ENCODE measurements around the gene USP49. TPM values are rescaled to one million over a fixed set of nuclear protein-coding genes. Genes with fewer than 3 reads are reported as not detected.

The USP49 gene
- total and polyA plus RNA-seq, 2 experiments from 2014 or later: 0.97 to 1.2 TPM

GRCh38 chr6:41941280-41942066, 46.3 kb upstream of the USP49 start, which contains the start of gene CCND3:
Gene CCND3, minus strand, starts transcription at chr6:41941808. Its CDS starts 159 bp downstream, at chr6:41941649.
- Histone ChIP-seq H4K20me1 (ENCODE audit: insufficient read depth) (no peaks in the 10 kb centered on the region), H3F3A (ENCODE audit: insufficient read depth) (peaks cover 38% of the 10 kb centered on the region), H3K36me3 (ENCODE audit: low read depth) (no peaks in the 10 kb centered on the region), H3K4me3 (peak within 1 kb of the TSS; percentile 99), H3K9ac (peak within 1 kb of the TSS; percentile 78), H3K9me2 (ENCODE audit: insufficient read depth) (no peaks in the 10 kb centered on the region), H3K4me1 (ENCODE audit: insufficient read depth) (peaks cover 36% of the 10 kb centered on the region), H3K27ac (peak within 1 kb of the TSS; percentile 77), H3K79me2 (ENCODE audit: insufficient read depth) (peaks cover 48% of the 10 kb centered on the region), H2AFZ (peak within 1 kb of the TSS; percentile 88), H3K4me2 (ENCODE audit: unreplicated experiment) (peak within 1 kb of the TSS; percentile 83), H3K27me3 (replicated peaks; ENCODE audit: insufficient read depth) (no peaks in the 10 kb centered on the region), H3K9me3 (ENCODE audit: low read depth) (no peaks in the 10 kb centered on the region)
- 0 to 1% methylated on average over 25 to 60 of the region's 87 CpGs for WGBS, 2 experiments (ENCODE audit: low coverage in 1 of 2, low lambda C conversion rate in 2 of 2, missing lambda C conversion rate in 2 of 2)
- TF ChIP-seq EZH2phosphoT487 (IDR thresholded peaks at IDR 0.05; ENCODE audit: insufficient read depth, low read depth): no peak
- TF ChIP-seq EZH2 (IDR thresholded peaks at IDR 0.05; ENCODE audit: insufficient read depth, poor library complexity, severe bottlenecking): no peak
- peak; percentile 98 for DNase-seq
- in situ Hi-C loops (cut with MboI): no loop called here

DNA sequence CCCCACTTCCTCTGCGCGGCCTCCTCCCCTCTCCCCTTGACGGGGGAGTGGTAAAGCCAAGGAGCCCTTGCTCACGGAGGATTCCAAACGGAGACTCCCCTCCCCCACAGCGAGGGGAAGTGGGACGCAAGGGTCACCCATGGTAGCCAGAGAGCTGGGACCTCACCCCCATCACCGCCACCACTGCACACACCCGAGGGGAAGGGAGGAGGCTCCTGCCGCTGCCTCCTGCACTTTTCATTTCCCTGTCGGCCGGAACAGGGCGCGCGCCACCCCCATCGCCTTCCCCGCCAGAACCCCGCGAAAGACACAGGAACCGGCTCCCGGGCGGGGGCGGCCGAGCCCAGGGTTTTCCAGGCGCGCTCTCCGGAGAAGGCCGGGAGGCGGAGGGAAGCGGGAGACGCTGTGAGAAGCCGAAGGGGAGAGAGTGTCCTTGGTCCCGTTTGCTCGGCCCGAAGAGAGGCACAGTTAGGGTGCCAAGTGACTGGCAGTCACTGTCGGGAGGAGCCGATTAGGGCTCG, 45.6 kb upstream of the USP49 start:
- 2% methylated on average over 31 to 38 of the region's 38 CpGs for whole genome bisulfite sequencing, 2 experiments (ENCODE audit: low coverage in 1 of 2, low lambda C conversion rate in 2 of 2, missing lambda C conversion rate in 2 of 2)
- H3K9me2 ChIP-seq (ENCODE audit: insufficient read depth): no peaks in the 10 kb centered on the region

DNA sequence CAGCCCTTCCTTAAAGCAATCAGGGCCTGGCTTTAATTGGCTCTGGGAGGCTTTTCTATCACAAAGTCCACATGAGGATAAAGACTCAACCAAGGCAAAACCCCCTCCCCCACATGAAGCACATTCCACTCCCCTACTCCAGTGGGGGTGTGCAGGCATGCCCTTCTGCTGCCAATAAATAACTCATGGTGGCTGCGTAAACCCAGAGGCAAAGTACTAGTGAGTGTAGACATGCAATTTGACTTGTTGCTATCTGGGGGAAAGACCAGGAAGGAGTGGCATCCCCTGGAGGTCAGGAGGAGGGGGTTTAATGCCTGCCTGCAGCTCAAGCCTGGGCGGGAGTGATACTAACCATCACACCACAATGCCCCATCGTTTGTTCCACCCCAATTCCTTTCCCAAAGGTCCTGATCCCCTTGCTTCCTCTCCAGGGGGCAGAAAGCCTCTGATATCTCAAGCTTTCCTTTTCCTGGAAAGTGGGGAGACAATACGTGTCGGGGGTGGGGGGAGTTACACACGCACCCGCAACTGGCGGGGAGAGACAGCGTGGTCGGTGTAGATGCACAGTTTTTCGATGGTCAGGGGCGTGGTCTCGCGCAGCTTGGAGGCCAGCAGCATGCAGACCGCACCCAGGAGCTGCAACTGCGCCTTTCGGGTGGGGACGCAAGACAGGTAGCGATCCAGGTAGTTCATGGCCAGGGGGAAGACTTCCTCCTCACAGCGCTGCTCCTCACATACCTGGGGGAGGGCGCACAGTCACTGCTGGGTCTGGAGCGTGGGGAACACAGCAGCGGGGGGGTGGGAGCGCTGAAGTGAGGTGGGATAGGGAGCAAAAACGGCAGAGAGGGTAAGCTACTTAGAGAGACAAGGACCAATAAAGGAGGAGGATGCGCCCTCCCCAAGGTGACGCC, 44.9 kb upstream of the USP49 start:
- Histone ChIP-seq H3K4me1 (ENCODE audit: insufficient read depth) (peaks cover 44% of the 10 kb centered on the region), H4K20me1 (ENCODE audit: insufficient read depth) (no peaks in the 10 kb centered on the region), H2AFZ (peak overlapping the region; percentile 84), H3K9me3 (ENCODE audit: low read depth) (no peaks in the 10 kb centered on the region), H3K4me2 (ENCODE audit: unreplicated experiment) (peak overlapping the region; percentile 80), H3K9me2 (ENCODE audit: insufficient read depth) (no peaks in the 10 kb centered on the region), H3K79me2 (ENCODE audit: insufficient read depth) (peaks cover 49% of the 10 kb centered on the region), H3K36me3 (ENCODE audit: low read depth) (peaks cover 7% of the 10 kb centered on the region; the same call in 1 of the 2 replicates), H3K4me3 (peak overlapping the region; percentile 99), H3K9ac (peak overlapping the region; percentile 78), H3K27me3 (replicated peaks; ENCODE audit: insufficient read depth) (no peaks in the 10 kb centered on the region), H3K27ac (peak overlapping the region; percentile 61), H3F3A (ENCODE audit: insufficient read depth) (peaks cover 48% of the 10 kb centered on the region)
- no peak for TF ChIP-seq EZH2 (IDR thresholded peaks at IDR 0.05; ENCODE audit: insufficient read depth, poor library complexity, severe bottlenecking)
- TF ChIP-seq EZH2phosphoT487 (IDR thresholded peaks at IDR 0.05; ENCODE audit: insufficient read depth, low read depth): no peak
- peak; percentile 56 for DNase-seq
- WGBS, 2 experiments (ENCODE audit: low coverage in 1 of 2, low lambda C conversion rate in 2 of 2, missing lambda C conversion rate in 2 of 2): 22 to 32% methylated on average over 22 to 27 of the region's 27 CpGs
- in situ Hi-C loops (cut with MboI): loop anchor here (5.0 kb wide), 1 partner anchor 93 kb away; no protein-coding TSS in a partner anchor

More for the DNA sequence above, 45.6 kb upstream of the USP49 start:
- Histone ChIP-seq H4K20me1 (ENCODE audit: insufficient read depth) (no peaks in the 10 kb centered on the region), H3K9ac (peak overlapping the region; percentile 78), H2AFZ (peak overlapping the region; percentile 84), H3K27me3 (replicated peaks; ENCODE audit: insufficient read depth) (no peaks in the 10 kb centered on the region), H3K9me3 (ENCODE audit: low read depth) (no peaks in the 10 kb centered on the region), H3K4me2 (ENCODE audit: unreplicated experiment) (peak overlapping the region; percentile 80), H3K36me3 (ENCODE audit: low read depth) (0 out of 2 replicates have a peak, but pooled peaks cover under 1% of the 10 kb centered on the region), H3K27ac (peak overlapping the region; percentile 61), H3K4me3 (peak overlapping the region; percentile 99), H3K4me1 (ENCODE audit: insufficient read depth) (peaks cover 41% of the 10 kb centered on the region), H3K79me2 (ENCODE audit: insufficient read depth) (peaks cover 48% of the 10 kb centered on the region), H3F3A (ENCODE audit: insufficient read depth) (peaks cover 41% of the 10 kb centered on the region)
- TF ChIP-seq EZH2phosphoT487 (IDR thresholded peaks at IDR 0.05; ENCODE audit: insufficient read depth, low read depth): no peak
- TF ChIP-seq EZH2 (IDR thresholded peaks at IDR 0.05; ENCODE audit: insufficient read depth, poor library complexity, severe bottlenecking): no peak
- in situ Hi-C loops (cut with MboI): no loop called here
- DNase-seq: peak; percentile 74

Data from GM23248 (cell line).